Chondrocyte (in vitro differentiated cells): ENCODE results near the gene SYNGAP1. TPM values are rescaled to one million over a fixed set of nuclear protein-coding genes. Genes with fewer than 3 reads are reported as not detected.

Source experiments
- DNase-seq: peaks from one replicate; pipeline ENCODE4 v3.0.0; 2021; ENCODE audit warnings: mixed read lengths, low spot score
- H3K27ac Mint-ChIP-seq: one replicate; pipeline ENCODE4 v1.8.0; 2021; ENCODE audit warnings: mild to moderate bottlenecking, moderate library complexity, mixed read lengths; ENCODE audit not compliant: unreplicated experiment
- H3K27me3 Mint-ChIP-seq: 2 replicates; pipeline ENCODE4 v1.8.0; 2021; ENCODE audit warnings: low read depth, mixed read lengths
- H3K36me3 Mint-ChIP-seq: 2 replicates; pipeline ENCODE4 v1.8.0; 2021; ENCODE audit warnings: low read depth, mixed read lengths
- H3K4me1 Mint-ChIP-seq: 2 replicates; pipeline ENCODE4 v1.8.0; 2021; ENCODE audit warnings: low read depth, mild to moderate bottlenecking, mixed read lengths
- H3K4me3 Mint-ChIP-seq: one replicate; pipeline ENCODE4 v1.8.0; 2021; ENCODE audit warnings: mild to moderate bottlenecking, moderate library complexity, mixed read lengths; ENCODE audit not compliant: unreplicated experiment
- H3K9me3 Mint-ChIP-seq: 2 replicates; pipeline ENCODE4 v1.8.0; 2021; ENCODE audit warnings: low read depth, mixed read lengths
- CTCF ChIP-seq: fragments of 200-600 bp; sonication (generic); IDR thresholded peaks from 2 replicates; pipeline ENCODE4 v1.5.0; 2021; ENCODE audit warnings: antibody characterized with exemption, mild to moderate bottlenecking, moderate library complexity
- total RNA-seq: library from RNA; stranded (reverse); gene quantifications from 3 replicates; pipeline ENCODE4 v1.2.1, GENCODE V29; 2021

SYNGAP1 gene
- total RNA-seq, 1 donor from 2014 or later = 24.7 TPM

- H3K27ac Mint-ChIP-seq = no peak overlapping the region
- no peak for DNase-seq
- no peak overlapping the region for H3K4me3 Mint-ChIP-seq
- H3K27me3 Mint-ChIP-seq = no peaks in the 10 kb centered on the region
- peaks cover 2% of the 10 kb centered on the region for H3K9me3 Mint-ChIP-seq
- H3K4me1 Mint-ChIP-seq = peaks cover 25% of the 10 kb centered on the region
- peaks cover 3% of the 10 kb centered on the region for H3K36me3 Mint-ChIP-seq
- TF ChIP-seq CTCF = no peak
These were observed 36.3 kb downstream of the SYNGAP1 start for GRCh38 chr6:33456156-33456555.

- H3K4me1 Mint-ChIP-seq = peaks cover 17% of the 10 kb centered on the region
- no peak for TF ChIP-seq CTCF
- H3K27me3 Mint-ChIP-seq = peaks cover 6% of the 10 kb centered on the region
- peaks cover 2% of the 10 kb centered on the region for H3K9me3 Mint-ChIP-seq
- H3K36me3 Mint-ChIP-seq = peaks cover 3% of the 10 kb centered on the region
- DNase-seq = no peak
- H3K27ac Mint-ChIP-seq = no peak overlapping the region
- no peak overlapping the region for H3K4me3 Mint-ChIP-seq
These were observed 38.8 kb downstream of the SYNGAP1 start for GRCh38 chr6:33458676-33459075.

- Mint-ChIP-seq H3K27ac (no peak overlapping the region), H3K36me3 (peaks cover 3% of the 10 kb centered on the region), H3K4me3 (no peak overlapping the region), H3K9me3 (peaks cover 2% of the 10 kb centered on the region), H3K4me1 (peaks cover 13% of the 10 kb centered on the region), H3K27me3 (peaks cover 7% of the 10 kb centered on the region)
- TF ChIP-seq CTCF = no peak
- DNase-seq = no peak
These were observed 39.4 kb downstream of the SYNGAP1 start for GRCh38 chr6:33459226-33459625.

GRCh38 chr6:33466075-33466735 is 46.3 kb downstream of the SYNGAP1 start:
- H3K9me3 Mint-ChIP-seq = peaks cover 5% of the 10 kb centered on the region
- H3K4me1 Mint-ChIP-seq = no peaks in the 10 kb centered on the region
- TF ChIP-seq CTCF = no peak
- no peak overlapping the region for H3K27ac Mint-ChIP-seq
- no peak for DNase-seq
- H3K4me3 Mint-ChIP-seq = no peak overlapping the region
- H3K36me3 Mint-ChIP-seq = no peaks in the 10 kb centered on the region
- peaks cover 7% of the 10 kb centered on the region for H3K27me3 Mint-ChIP-seq

- peaks cover 5% of the 10 kb centered on the region for H3K9me3 Mint-ChIP-seq
These were observed 47.2 kb downstream of the SYNGAP1 start for GRCh38 chr6:33467091-33467490.

More at GRCh38 chr6:33467091-33467490, 47.2 kb downstream of the SYNGAP1 start:
- DNase-seq = no peak
- Mint-ChIP-seq H3K4me3 (no peak overlapping the region), H3K27me3 (peaks cover 6% of the 10 kb centered on the region), H3K36me3 (no peaks in the 10 kb centered on the region), H3K27ac (no peak overlapping the region), H3K4me1 (no peaks in the 10 kb centered on the region)
- no peak for TF ChIP-seq CTCF
